MG63 (cell line): ENCODE data around the gene PRPF40B. TPM values are rescaled to one million over a fixed set of nuclear protein-coding genes. Genes with fewer than 3 reads are reported as not detected.

ENCODE experiments used
- DNase-seq: peaks from one replicate; pipeline ENCODE4 v3.0.0-alpha.2; 2020
- H3K27me3 ChIP-seq: fragments of 250-450 bp; sonication (Bioruptor Pico); 2 replicates; pipeline ENCODE4 v1.5.1; 2020; ENCODE audit warnings: mild to moderate bottlenecking, moderate library complexity
- H3K36me3 ChIP-seq: fragments of 250-450 bp; sonication (Bioruptor Pico); 2 replicates; pipeline ENCODE4 v1.5.1; 2020; ENCODE audit warnings: mild to moderate bottlenecking, moderate library complexity
- H3K4me3 ChIP-seq: fragments of 250-450 bp; sonication (Bioruptor Pico); 2 replicates; pipeline ENCODE4 v1.5.1; 2020; ENCODE audit warnings: mild to moderate bottlenecking, moderate library complexity
- H3K9me3 ChIP-seq: fragments of 250-450 bp; sonication (Bioruptor Pico); 2 replicates; pipeline ENCODE4 v1.5.1; 2020; ENCODE audit warnings: mild to moderate bottlenecking, moderate library complexity
- total RNA-seq: library from RNA; depleted of rRNA; stranded (reverse); fragments of >200 nt; shearing (Covaris generic); gene quantifications from 2 replicates; pipeline ENCODE4 v1.2.3, GENCODE V29; 2014; ENCODE audit warnings: low replicate concordance; rRNA removed

Gene PRPF40B
- 4.8 and 8.6 TPM in 2 replicates for total RNA-seq

DNA sequence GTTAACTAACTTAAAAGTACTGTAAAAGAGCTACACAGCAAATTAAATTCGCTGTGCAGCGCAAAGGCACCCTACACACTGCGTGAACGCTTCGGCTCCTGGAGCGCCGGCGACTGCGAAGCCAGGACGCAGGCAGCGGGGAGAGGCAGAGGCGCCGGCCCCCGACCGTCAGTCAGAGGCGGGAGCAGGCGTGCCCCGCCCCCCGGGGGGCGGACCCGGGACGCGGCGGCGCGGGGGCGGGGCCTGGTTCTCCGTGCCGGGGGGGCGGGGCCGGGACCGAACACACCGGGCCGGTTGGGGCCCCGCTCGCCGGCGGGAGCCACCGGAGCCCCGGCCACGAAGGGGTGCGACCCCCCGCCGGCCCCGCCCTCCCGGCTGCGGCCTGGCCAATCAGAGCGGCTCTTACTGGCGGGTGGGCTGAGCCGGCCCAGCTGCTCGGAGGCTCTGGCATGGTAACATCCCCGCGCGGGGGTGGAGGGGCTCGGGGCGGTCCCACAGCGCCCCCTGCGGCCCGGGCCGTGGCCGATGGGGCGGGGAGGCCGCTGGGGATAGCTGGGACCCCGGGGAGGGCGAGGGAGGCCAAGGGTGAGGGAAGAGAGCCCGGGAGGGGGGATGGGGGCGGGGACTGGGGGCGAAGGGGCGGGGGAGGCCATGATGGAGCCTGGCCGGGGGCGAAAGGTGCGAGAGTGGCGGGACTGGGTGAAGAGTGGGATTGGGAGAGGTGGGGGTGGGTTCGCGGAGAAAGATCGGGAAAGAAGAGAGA lies at the start of gene PRPF40B:
PRPF40B (plus strand) TSS at position 420 of the 763 bp plus-strand sequence; CDS start at position 450, 30 bp downstream.
- Histone ChIP-seq H3K27me3 (no peaks in the 10 kb centered on the region), H3K9me3 (no peaks in the 10 kb centered on the region), H3K36me3 (no peaks in the 10 kb centered on the region), H3K4me3 (peak within 1 kb of the TSS; percentile 52)
- peak; percentile 82 for DNase-seq

GRCh38 chr12:49577589-49578315 lies 45.6 kb upstream of the PRPF40B start:
- Histone ChIP-seq H3K9me3 (no peaks in the 10 kb centered on the region), H3K27me3 (no peaks in the 10 kb centered on the region), H3K36me3 (no peaks in the 10 kb centered on the region), H3K4me3 (no peak overlapping the region)
- DNase-seq, result no peak

- no peaks in the 10 kb centered on the region for H3K9me3 ChIP-seq
- DNase-seq, result no peak
- H3K27me3 ChIP-seq, result no peaks in the 10 kb centered on the region
- H3K4me3 ChIP-seq, result no peak overlapping the region
- no peaks in the 10 kb centered on the region; the same call in 1 of the 2 replicates for H3K36me3 ChIP-seq
Measured at GRCh38 chr12:49578471-49579112, 44.8 kb upstream of the PRPF40B start.

- H3K36me3 ChIP-seq, result no peaks in the 10 kb centered on the region; the same call in 1 of the 2 replicates
- H3K9me3 ChIP-seq, result no peaks in the 10 kb centered on the region
- peak; percentile 61 for DNase-seq
- no peaks in the 10 kb centered on the region for H3K27me3 ChIP-seq
- H3K4me3 ChIP-seq, result no peak overlapping the region
Measured at GRCh38 chr12:49580572-49581535, 42.5 kb upstream of the PRPF40B start.

DNA sequence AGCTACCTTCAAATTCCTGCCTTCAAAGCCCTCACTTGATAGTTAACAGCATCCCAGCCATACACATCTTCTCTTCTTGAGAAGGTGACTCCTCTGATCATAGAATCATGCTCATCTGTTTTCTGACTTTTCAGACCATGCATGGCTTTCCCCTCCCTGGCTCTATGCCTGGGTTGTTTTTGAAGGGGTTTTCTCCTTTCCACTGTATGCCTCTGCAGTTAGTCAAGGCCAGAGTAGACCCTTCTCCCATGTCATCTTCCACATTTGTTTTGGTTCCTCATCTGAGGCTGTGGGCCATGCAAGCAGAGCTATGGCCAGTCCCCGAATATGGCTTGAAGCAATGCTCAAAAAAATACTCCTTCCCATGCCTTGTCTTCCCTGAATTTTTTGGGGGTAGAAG lies 41.2 kb upstream of the PRPF40B start:
- Histone ChIP-seq H3K27me3 (no peaks in the 10 kb centered on the region), H3K9me3 (no peaks in the 10 kb centered on the region), H3K36me3 (no peaks in the 10 kb centered on the region; the same call in 1 of the 2 replicates), H3K4me3 (no peak overlapping the region)
- no peak for DNase-seq

DNA sequence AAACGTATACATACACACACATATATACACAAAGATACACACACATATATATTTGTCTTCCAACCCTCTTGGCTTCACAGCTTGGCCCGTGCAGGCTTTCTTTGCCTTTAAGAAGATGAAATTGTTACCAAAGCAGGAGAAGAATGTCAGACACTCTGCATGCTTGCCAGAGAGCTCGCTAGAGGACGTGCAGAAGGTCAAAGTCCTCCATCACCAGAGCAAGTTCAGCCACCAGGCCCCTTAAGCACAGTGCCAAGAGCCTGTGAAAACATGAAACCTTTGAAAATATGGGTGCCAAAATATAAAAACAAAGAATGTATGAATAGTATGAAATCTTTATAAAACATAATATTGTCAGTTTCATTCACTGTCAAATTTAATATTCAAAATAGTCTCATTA lies 40.5 kb upstream of the PRPF40B start:
- Histone ChIP-seq H3K4me3 (no peak overlapping the region), H3K9me3 (no peaks in the 10 kb centered on the region), H3K27me3 (no peaks in the 10 kb centered on the region), H3K36me3 (no peaks in the 10 kb centered on the region; the same call in 1 of the 2 replicates)
- DNase-seq, result no peak

DNA sequence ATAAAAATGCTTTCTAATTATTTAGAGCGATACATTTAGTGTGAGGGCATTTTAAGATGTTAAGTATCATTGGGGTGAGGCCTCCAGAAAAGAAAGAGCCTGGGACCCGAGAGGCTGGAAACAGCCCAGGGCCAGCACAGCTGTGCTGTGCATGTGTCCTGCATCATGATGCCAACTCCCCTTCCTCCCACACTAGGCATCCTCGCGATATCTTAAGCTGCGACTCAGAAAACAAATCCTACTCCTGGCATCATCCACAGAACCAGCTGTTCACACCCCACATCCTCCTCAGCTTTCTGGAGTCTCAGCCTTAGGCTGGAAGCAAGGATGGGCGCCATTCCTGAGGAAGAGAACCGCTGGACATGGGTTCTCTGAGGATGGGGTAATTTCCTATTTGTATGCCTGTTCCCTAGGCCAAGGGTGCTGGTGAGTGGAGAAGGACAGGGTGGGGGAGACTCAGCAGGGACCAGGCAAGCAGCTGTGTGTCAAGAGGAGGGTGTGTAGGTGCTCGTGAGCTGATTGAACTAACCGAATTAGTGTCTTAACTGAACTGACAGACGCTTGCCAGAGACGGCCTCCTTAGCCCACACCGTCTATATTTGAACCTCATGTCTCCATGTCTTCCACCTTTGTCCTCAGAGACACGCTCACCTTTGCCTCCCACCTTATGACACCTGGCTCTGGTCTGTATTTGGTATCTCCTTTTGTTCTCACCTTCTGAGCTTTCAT lies 39.8 kb upstream of the PRPF40B start:
- peak; percentile 41 for DNase-seq
- H3K36me3 ChIP-seq, result no peaks in the 10 kb centered on the region; the same call in 1 of the 2 replicates
- H3K4me3 ChIP-seq, result no peak overlapping the region
- no peaks in the 10 kb centered on the region for H3K27me3 ChIP-seq
- H3K9me3 ChIP-seq, result no peaks in the 10 kb centered on the region

DNA sequence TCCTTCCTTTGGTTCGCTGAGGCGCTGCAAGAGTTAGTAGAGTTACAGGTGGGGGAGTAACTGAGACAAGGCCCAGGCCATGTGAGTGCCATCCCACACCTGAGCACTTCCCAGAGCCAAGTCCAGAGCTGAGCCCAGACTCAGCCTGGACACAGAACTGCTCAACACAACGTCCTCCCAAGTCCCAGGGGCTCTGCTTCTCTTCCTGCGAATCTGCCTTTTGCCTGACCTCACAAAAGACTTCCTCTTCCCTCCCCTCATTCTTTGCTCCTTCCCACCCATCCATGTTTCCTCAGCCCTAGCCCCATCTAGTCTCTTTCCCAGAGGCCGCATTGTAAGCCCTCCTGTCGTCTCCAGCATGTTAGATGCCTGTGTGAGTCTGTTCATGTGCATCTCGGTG lies 38.8 kb upstream of the PRPF40B start:
- no peaks in the 10 kb centered on the region; the same call in 1 of the 2 replicates for H3K36me3 ChIP-seq

DNA sequence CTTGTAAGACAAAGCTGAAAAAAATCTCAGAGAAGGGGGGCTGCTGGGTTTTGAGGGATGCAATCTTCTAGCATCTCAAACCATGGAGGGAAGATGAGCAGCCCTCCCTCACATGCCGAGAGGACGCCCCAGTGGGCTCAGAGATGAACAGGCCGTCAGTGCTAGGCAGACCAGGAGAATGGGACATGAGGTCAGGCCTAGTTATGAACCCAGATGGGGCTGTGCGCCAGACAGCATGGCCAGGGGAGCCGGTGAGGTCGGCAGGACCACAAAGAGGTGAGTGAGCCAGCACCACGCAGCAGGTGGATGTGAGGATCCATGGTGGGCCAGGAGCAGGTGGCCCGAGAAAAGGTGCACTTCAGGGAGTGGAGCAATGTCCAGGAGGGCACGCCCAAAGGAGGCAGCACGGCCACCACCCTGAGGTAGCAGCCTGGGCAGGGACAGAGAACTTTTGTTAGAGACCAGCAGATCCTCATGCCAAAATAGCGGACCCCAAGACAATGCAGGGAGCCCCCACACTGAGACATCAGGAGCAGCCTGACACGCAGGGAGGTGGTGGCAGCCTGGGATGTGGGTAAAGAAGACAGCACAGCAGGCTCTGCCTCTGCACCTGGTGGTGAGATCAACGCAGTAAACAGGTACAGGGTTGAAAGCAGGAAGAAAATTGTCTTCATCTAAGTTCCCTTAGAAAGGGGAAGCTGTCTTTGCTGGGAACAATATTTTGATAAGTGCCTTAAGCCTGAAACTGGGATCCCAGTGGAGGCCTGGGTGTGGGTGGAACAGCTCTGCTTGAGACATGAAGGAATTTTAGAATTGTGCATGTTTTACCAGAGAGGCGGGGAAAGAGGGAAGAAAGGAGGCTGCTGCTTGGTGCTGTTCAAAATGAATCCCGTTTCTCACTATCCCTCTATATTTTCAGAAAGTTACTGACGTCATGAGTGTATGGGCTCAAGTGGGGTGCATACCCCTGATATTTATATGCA lies 37.6 kb upstream of the PRPF40B start:
- Histone ChIP-seq H3K36me3 (no peaks in the 10 kb centered on the region; the same call in 1 of the 2 replicates), H3K9me3 (no peaks in the 10 kb centered on the region; the same call in 1 of the 2 replicates), H3K27me3 (no peaks in the 10 kb centered on the region), H3K4me3 (no peak overlapping the region)
- no peak for DNase-seq

More for the DNA sequence above, 38.8 kb upstream of the PRPF40B start:
- H3K27me3 ChIP-seq, result no peaks in the 10 kb centered on the region
- no peak for DNase-seq
- H3K4me3 ChIP-seq, result no peak overlapping the region
- no peaks in the 10 kb centered on the region for H3K9me3 ChIP-seq

DNA sequence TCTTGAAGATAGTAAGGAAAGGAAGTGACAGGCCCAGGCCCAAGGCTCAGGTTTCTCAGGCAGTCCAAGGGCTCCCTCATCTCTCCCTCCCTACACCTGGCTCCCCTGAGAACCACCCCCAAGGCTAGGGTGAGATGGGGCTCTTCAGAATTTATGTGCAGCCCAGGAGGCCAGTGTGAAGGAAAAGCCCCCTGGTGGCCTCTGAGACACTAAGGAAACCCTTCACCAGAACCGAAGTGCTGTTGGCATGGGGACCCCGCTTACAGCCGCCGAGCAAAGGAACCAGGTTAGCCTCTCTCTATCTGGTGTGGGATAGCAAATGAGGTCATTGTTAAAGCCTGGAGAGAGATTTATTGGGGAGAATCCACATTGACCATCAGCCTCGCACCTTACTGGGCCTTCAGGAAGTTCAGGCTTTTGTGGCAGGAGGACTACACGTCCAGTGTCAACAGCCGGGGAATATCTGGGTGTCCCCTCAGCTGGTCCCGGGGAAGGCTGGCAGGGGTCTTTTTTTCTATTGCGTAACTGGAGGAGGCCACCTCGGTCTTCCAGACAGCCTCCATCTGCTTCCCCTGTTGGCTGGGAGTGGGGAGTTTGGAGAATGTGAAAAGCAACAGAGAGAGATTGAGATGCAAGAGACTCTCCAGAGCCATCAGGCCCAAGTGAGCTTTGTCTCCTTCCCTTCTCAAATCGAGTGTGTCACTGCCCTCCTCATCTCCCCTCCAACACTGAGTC lies 36.0 kb upstream of the PRPF40B start:
- Histone ChIP-seq H3K36me3 (no peaks in the 10 kb centered on the region; the same call in 1 of the 2 replicates), H3K4me3 (no peak overlapping the region), H3K9me3 (no peaks in the 10 kb centered on the region; the same call in 1 of the 2 replicates), H3K27me3 (no peaks in the 10 kb centered on the region)
- no peak for DNase-seq

- peaks cover 2% of the 10 kb centered on the region; the same call in 1 of the 2 replicates for H3K9me3 ChIP-seq
- DNase-seq, result no peak
- no peak overlapping the region for H3K4me3 ChIP-seq
- no peaks in the 10 kb centered on the region for H3K27me3 ChIP-seq
- no peaks in the 10 kb centered on the region; the same call in 1 of the 2 replicates for H3K36me3 ChIP-seq
Measured at GRCh38 chr12:49588281-49588680, 35.1 kb upstream of the PRPF40B start.

- H3K9me3 ChIP-seq, result peaks cover 2% of the 10 kb centered on the region; the same call in 1 of the 2 replicates
- no peak overlapping the region for H3K4me3 ChIP-seq
- H3K27me3 ChIP-seq, result no peaks in the 10 kb centered on the region
- DNase-seq, result no peak
- no peaks in the 10 kb centered on the region; the same call in 1 of the 2 replicates for H3K36me3 ChIP-seq
Measured at GRCh38 chr12:49588721-49589516, 34.4 kb upstream of the PRPF40B start.

DNA sequence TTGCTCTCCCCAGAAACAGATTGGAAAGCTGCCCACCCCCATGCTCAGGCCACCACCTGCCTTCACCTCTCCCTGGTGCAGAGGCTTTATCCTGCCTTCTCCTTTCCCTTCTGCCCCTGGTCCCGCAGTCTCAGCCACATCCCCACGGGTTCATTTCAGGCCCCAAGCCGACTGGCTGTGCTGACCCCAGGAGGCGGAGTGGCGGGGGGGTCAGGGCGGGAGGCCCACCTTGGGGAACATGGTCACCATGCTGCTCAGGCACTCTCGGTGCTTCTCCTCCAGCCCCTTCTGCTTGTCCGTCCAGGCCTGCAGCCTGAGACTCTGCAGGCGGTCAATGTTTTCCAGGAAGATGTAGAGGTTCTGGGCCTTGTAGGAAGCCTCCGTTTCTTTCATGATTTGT lies 24.8 kb upstream of the PRPF40B start:
- H3K4me3 ChIP-seq, result no peak overlapping the region
- H3K9me3 ChIP-seq, result no peaks in the 10 kb centered on the region
- no peaks in the 10 kb centered on the region; the same call in 1 of the 2 replicates for H3K36me3 ChIP-seq
- H3K27me3 ChIP-seq, result no peaks in the 10 kb centered on the region
- no peak for DNase-seq
